Stimulated activated CD4-positive, alpha-beta T cell treated with anti-CD3 and anti-CD28 coated beads, Interleukin-1b, Interleukin-23, amount 100 ng/mL, for 4 hours (primary cell): ENCODE measurements around the gene ITGB5.

Source experiments
- DNase-seq, 2 donors: peaks; one replicate each; pipeline ENCODE4 v3.0.0-alpha.2; 2020; ENCODE audit warnings: low read depth in 2 of 2

ITGB5 gene

GRCh38 chr3:124887177-124887931 is at the start of gene ITGB5:
Gene ITGB5 (minus strand): TSS chr3:124887365. CDS start chr3:124887000, 365 bp downstream.
- DNase-seq, result peak in 1 of 2 donors; percentile 22

- DNase-seq, result no peak
Measured at GRCh38 chr3:124935794-124936542, 48.8 kb upstream of the ITGB5 start.

GRCh38 chr3:124935264-124935663 is 48.1 kb upstream of the ITGB5 start:
- DNase-seq, result no peak

GRCh38 chr3:124934577-124934976 is 47.4 kb upstream of the ITGB5 start, which contains the start of gene MUC13:
Gene MUC13 (minus strand): TSS chr3:124934751. CDS start chr3:124934712, 39 bp downstream.
- no peak for DNase-seq

- peak; percentile 38 to 44 for DNase-seq
Measured at GRCh38 chr3:124928333-124929202, 41.4 kb upstream of the ITGB5 start.

GRCh38 chr3:124927574-124928045 is 40.4 kb upstream of the ITGB5 start:
- DNase-seq, result no peak

- no peak for DNase-seq
Measured at GRCh38 chr3:124926426-124927101, 39.4 kb upstream of the ITGB5 start.

- DNase-seq, result no peak
Measured at GRCh38 chr3:124924741-124925140, 37.6 kb upstream of the ITGB5 start.

GRCh38 chr3:124923833-124924232 is 36.7 kb upstream of the ITGB5 start:
- no peak for DNase-seq

- no peak for DNase-seq
Measured at GRCh38 chr3:124920718-124921117, 33.6 kb upstream of the ITGB5 start.

GRCh38 chr3:124919756-124920155 is 32.6 kb upstream of the ITGB5 start:
- no peak for DNase-seq

- no peak for DNase-seq
Measured at GRCh38 chr3:124918524-124918923, 31.4 kb upstream of the ITGB5 start.

- DNase-seq, result no peak
Measured at GRCh38 chr3:124916837-124917409, 29.8 kb upstream of the ITGB5 start.

- no peak for DNase-seq
Measured at GRCh38 chr3:124915254-124915653, 28.1 kb upstream of the ITGB5 start.

GRCh38 chr3:124907957-124908356 is 20.8 kb upstream of the ITGB5 start:
- no peak for DNase-seq

- no peak for DNase-seq
Measured at GRCh38 chr3:124904835-124905492, 17.8 kb upstream of the ITGB5 start.

- no peak for DNase-seq
Measured at GRCh38 chr3:124903896-124904834, 17.0 kb upstream of the ITGB5 start.

GRCh38 chr3:124896824-124897526 is 9.8 kb upstream of the ITGB5 start:
- no peak for DNase-seq

- DNase-seq, result no peak
Measured at GRCh38 chr3:124895756-124896155, 8.6 kb upstream of the ITGB5 start.
